Activated CD4-positive, alpha-beta memory T cell treated with anti-CD3 and anti-CD28 coated beads, Interleukin-2, amount 10 ng/mL, durations not matched to agents 7 days and 5 days (primary cell): Measurements from ENCODE around the gene VCAN. TPM values are rescaled to one million over a fixed set of nuclear protein-coding genes. Genes with fewer than 3 reads are reported as not detected.

Source experiments
- total RNA-seq, 2 experiments: library from RNA; stranded (reverse); gene quantifications; one replicate each; pipeline ENCODE4 v1.2.3, GENCODE V29; 2021

Gene VCAN
- total RNA-seq, 2 experiments from 2014 or later, result 0.08 to 0.20 TPM

Other genes with a start within 250 kb of the VCAN start
- not detected for gene HAPLN1, start 249.1 kb downstream of the VCAN start, total RNA-seq